HEK293 (cell line): ENCODE measurements around the gene NISCH.

Source experiments
- CTCF ChIA-PET: fragments of 350-600 bp; formaldehyde crosslinking; extraction: SDS; loops from one replicate; lab custom pipeline; 2021; ENCODE audit warnings: antibody characterized with exemption; lab: Yijun Ruan, JAX
- POLR2A ChIA-PET: fragments of 300-600 bp; formaldehyde crosslinking; extraction: SDS; loops from one replicate; lab custom pipeline; 2020; ENCODE audit warnings: antibody characterized with exemption, inconsistent platforms; lab: Yijun Ruan, JAX
- H3K27ac ChIP-seq: fragments of 200-500 bp; sonication (Bioruptor generic); 2 replicates; pipeline ENCODE4 v1.5.1; 2014; ENCODE audit warnings: low read depth, low read length, control low read depth, inconsistent platforms; ENCODE audit errors: extremely low read depth
- H3K36me3 ChIP-seq, 2 experiments: fragments of 200-500 bp in 1 of 2; sonication (Bioruptor generic) in 1 of 2; 1 replicate in 1 of 2; 2 replicates in 1 of 2; pipeline ENCODE4 v1.5.1; 2014 to 2017; ENCODE audit warnings: inconsistent platforms in 2 of 2, low read length in 2 of 2; ENCODE audit not compliant: control insufficient read depth in 2 of 2, insufficient read depth in 1 of 2
- H3K4me1 ChIP-seq: fragments of 200-500 bp; sonication (Bioruptor generic); 2 replicates; pipeline ENCODE4 v1.5.1; 2014; ENCODE audit warnings: mild to moderate bottlenecking, low read length, inconsistent platforms; ENCODE audit not compliant: control insufficient read depth, insufficient read depth
- H3K4me3 ChIP-seq: 2 replicates; pipeline ENCODE4 v1.5.1; 2011; ENCODE audit warnings: low read depth, mild to moderate bottlenecking, control low read depth, low read length, moderate library complexity
- H3K9me3 ChIP-seq: fragments of 200-500 bp; sonication (Bioruptor generic); 2 replicates; pipeline ENCODE4 v1.5.1; 2014; ENCODE audit warnings: low read depth, low read length, inconsistent platforms; ENCODE audit not compliant: control insufficient read depth, insufficient read depth
- GLIS2 ChIP-seq: fragments of 450-650 bp; formaldehyde crosslinking; IDR thresholded peaks from 2 replicates; pipeline ENCODE4 v1.5.1; 2016; ENCODE audit warnings: missing biosample characterization, missing genetic modification characterization
- MEIS1 ChIP-seq: sonication (generic); formaldehyde crosslinking; IDR thresholded peaks from 2 replicates; pipeline ENCODE4 v1.8.1; 2022; ENCODE audit warnings: missing genetic modification reagents, mild to moderate bottlenecking, borderline replicate concordance
- PRDM10 ChIP-seq: fragments of 450-650 bp; formaldehyde crosslinking; IDR thresholded peaks from 2 replicates; pipeline ENCODE4 v1.5.1; 2016; ENCODE audit warnings: missing biosample characterization, missing genetic modification characterization
- SP2 ChIP-seq: fragments of 450-650 bp; formaldehyde crosslinking; IDR thresholded peaks from 2 replicates; pipeline ENCODE4 v1.5.1; 2016; ENCODE audit warnings: missing biosample characterization, missing genetic modification characterization
- ZNF132 ChIP-seq: fragments of 450-650 bp; formaldehyde crosslinking; IDR thresholded peaks from 2 replicates; pipeline ENCODE4 v1.5.1; 2017; ENCODE audit warnings: missing biosample characterization, missing genetic modification characterization, borderline replicate concordance
- ZNF19 ChIP-seq: fragments of 450-650 bp; formaldehyde crosslinking; IDR thresholded peaks from 2 replicates; pipeline ENCODE4; 2016; ENCODE audit warnings: missing biosample characterization, missing genetic modification characterization, low read depth
- ZNF214 ChIP-seq: fragments of 450-650 bp; formaldehyde crosslinking; IDR thresholded peaks from 2 replicates; pipeline ENCODE4 v1.5.1; 2017; ENCODE audit warnings: missing biosample characterization, mild to moderate bottlenecking, missing genetic modification characterization, borderline replicate concordance
- ZNF354C ChIP-seq: fragments of 450-650 bp; formaldehyde crosslinking; IDR thresholded peaks from 2 replicates; pipeline ENCODE4 v1.5.1; 2016; ENCODE audit warnings: missing biosample characterization, missing genetic modification characterization, low read depth, borderline replicate concordance
- ZNF37A ChIP-seq: fragments of 450-650 bp; IDR thresholded peaks from 2 replicates; pipeline ENCODE4 v1.5.1; 2018; ENCODE audit warnings: missing biosample characterization, missing genetic modification characterization
- ZNF398 ChIP-seq: fragments of 450-650 bp; formaldehyde crosslinking; IDR thresholded peaks from 2 replicates; pipeline ENCODE4 v1.5.1; 2017; ENCODE audit warnings: missing biosample characterization, missing genetic modification characterization
- ZNF473 ChIP-seq: fragments of 450-650 bp; formaldehyde crosslinking; IDR thresholded peaks from 2 replicates; pipeline ENCODE4 v1.5.1; 2017; ENCODE audit warnings: missing biosample characterization, missing genetic modification characterization
- ZNF514 ChIP-seq: fragments of 450-650 bp; formaldehyde crosslinking; IDR thresholded peaks from 2 replicates; pipeline ENCODE4 v1.5.1; 2016; ENCODE audit warnings: missing biosample characterization, missing genetic modification characterization
- ZNF704 ChIP-seq: fragments of 450-650 bp; formaldehyde crosslinking; IDR thresholded peaks from 2 replicates; pipeline ENCODE4 v1.5.1; 2016; ENCODE audit warnings: missing biosample characterization, missing genetic modification characterization
- TF ChIP-seq, protein P1 (sequence below): fragments of 450-650 bp; formaldehyde crosslinking; optimal IDR thresholded peaks from 2 replicates; pipeline ENCODE3; 2016; ENCODE audit warnings: missing biosample characterization, mild to moderate bottlenecking, missing genetic modification characterization
- TF ChIP-seq, protein P2 (sequence below): fragments of 450-650 bp; formaldehyde crosslinking; IDR thresholded peaks from 2 replicates; pipeline ENCODE4 v1.5.1; 2016; ENCODE audit warnings: missing biosample characterization, missing genetic modification characterization
- TF ChIP-seq, protein P3 (sequence below): fragments of 450-650 bp; formaldehyde crosslinking; IDR thresholded peaks from 2 replicates; pipeline ENCODE4; 2016; ENCODE audit warnings: missing biosample characterization, missing genetic modification characterization
- TF ChIP-seq, protein P4 (sequence below): fragments of 450-650 bp; formaldehyde crosslinking; IDR thresholded peaks from 2 replicates; pipeline ENCODE4 v1.5.1; 2016; ENCODE audit warnings: missing biosample characterization, missing genetic modification characterization

Gene NISCH

GRCh38 chr3:52443791-52444687, 11.4 kb upstream of the NISCH start:
- Histone ChIP-seq H3K4me1 (no peaks in the 10 kb centered on the region), H3K36me3 (no peaks in the 10 kb centered on the region), H3K9me3 (no peaks in the 10 kb centered on the region), H3K27ac (no peak overlapping the region), H3K4me3 (no peak overlapping the region)
- POLR2A ChIA-PET, result no interaction called here
- CTCF ChIA-PET, result interaction anchor here (1.1 to 7.9 kb wide), 2 partner anchors 17 to 32 kb away, joined by 5 to 97 read pairs; no protein-coding TSS in a partner anchor
- no peak for TF ChIP-seq ZNF132 (tag by site-specific recombination)
- TF ChIP-seq, protein P1, sequence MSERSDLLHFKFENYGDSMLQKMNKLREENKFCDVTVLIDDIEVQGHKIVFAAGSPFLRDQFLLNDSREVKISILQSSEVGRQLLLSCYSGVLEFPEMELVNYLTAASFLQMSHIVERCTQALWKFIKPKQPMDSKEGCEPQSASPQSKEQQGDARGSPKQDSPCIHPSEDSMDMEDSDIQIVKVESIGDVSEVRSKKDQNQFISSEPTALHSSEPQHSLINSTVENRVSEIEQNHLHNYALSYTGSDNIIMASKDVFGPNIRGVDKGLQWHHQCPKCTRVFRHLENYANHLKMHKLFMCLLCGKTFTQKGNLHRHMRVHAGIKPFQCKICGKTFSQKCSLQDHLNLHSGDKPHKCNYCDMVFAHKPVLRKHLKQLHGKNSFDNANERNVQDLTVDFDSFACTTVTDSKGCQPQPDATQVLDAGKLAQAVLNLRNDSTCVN (tag by site-specific recombination), result peak; percentile 9
- peak; percentile 16; the same call in 1 of the 2 replicates for TF ChIP-seq SP2 (tag by site-specific recombination)
- no peak for TF ChIP-seq MEIS1
- peak; percentile 15; the same call in 1 of the 2 replicates for TF ChIP-seq ZNF398 (tag by site-specific recombination)

- CTCF ChIA-PET, result interaction anchor here (0.7 to 7.9 kb wide), 5 partner anchors 12 to 105 kb away, joined by 3 to 97 read pairs (median 59); no protein-coding TSS in a partner anchor
- H3K9me3 ChIP-seq, result no peaks in the 10 kb centered on the region
- H3K4me1 ChIP-seq, result no peaks in the 10 kb centered on the region
- POLR2A ChIA-PET, result no interaction called here
- no peak within 1 kb of the TSS for H3K4me3 ChIP-seq
- no peaks in the 10 kb centered on the region for H3K36me3 ChIP-seq
- no peak within 1 kb of the TSS for H3K27ac ChIP-seq
- TF ChIP-seq ZNF214 (tag by site-specific recombination), result no peak
- no peak for TF ChIP-seq ZNF37A
- TF ChIP-seq, protein P2, sequence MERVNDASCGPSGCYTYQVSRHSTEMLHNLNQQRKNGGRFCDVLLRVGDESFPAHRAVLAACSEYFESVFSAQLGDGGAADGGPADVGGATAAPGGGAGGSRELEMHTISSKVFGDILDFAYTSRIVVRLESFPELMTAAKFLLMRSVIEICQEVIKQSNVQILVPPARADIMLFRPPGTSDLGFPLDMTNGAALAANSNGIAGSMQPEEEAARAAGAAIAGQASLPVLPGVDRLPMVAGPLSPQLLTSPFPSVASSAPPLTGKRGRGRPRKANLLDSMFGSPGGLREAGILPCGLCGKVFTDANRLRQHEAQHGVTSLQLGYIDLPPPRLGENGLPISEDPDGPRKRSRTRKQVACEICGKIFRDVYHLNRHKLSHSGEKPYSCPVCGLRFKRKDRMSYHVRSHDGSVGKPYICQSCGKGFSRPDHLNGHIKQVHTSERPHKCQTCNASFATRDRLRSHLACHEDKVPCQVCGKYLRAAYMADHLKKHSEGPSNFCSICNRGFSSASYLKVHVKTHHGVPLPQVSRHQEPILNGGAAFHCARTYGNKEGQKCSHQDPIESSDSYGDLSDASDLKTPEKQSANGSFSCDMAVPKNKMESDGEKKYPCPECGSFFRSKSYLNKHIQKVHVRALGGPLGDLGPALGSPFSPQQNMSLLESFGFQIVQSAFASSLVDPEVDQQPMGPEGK (tag by site-specific recombination), result no peak
- no peak for TF ChIP-seq ZNF473 (tag by site-specific recombination)
- TF ChIP-seq, protein P3, sequence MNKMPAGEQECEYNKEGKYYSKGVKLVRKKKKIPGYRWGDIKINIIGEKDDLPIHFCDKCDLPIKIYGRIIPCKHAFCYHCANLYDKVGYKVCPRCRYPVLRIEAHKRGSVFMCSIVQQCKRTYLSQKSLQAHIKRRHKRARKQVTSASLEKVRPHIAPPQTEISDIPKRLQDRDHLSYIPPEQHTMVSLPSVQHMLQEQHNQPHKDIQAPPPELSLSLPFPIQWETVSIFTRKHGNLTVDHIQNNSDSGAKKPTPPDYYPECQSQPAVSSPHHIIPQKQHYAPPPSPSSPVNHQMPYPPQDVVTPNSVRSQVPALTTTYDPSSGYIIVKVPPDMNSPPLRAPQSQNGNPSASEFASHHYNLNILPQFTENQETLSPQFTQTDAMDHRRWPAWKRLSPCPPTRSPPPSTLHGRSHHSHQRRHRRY (tag by site-specific recombination), result no peak
- no peak for TF ChIP-seq ZNF704 (tag by site-specific recombination)
- TF ChIP-seq ZNF354C (tag by site-specific recombination), result no peak
- TF ChIP-seq ZNF19 (tag by site-specific recombination), result no peak
- TF ChIP-seq ZNF514 (tag by site-specific recombination), result no peak
- peak; percentile 50 for TF ChIP-seq PRDM10 (tag by site-specific recombination)
- TF ChIP-seq GLIS2 (tag by site-specific recombination), result peak; percentile 35; the same call in 1 of the 2 replicates
- TF ChIP-seq, protein P4, sequence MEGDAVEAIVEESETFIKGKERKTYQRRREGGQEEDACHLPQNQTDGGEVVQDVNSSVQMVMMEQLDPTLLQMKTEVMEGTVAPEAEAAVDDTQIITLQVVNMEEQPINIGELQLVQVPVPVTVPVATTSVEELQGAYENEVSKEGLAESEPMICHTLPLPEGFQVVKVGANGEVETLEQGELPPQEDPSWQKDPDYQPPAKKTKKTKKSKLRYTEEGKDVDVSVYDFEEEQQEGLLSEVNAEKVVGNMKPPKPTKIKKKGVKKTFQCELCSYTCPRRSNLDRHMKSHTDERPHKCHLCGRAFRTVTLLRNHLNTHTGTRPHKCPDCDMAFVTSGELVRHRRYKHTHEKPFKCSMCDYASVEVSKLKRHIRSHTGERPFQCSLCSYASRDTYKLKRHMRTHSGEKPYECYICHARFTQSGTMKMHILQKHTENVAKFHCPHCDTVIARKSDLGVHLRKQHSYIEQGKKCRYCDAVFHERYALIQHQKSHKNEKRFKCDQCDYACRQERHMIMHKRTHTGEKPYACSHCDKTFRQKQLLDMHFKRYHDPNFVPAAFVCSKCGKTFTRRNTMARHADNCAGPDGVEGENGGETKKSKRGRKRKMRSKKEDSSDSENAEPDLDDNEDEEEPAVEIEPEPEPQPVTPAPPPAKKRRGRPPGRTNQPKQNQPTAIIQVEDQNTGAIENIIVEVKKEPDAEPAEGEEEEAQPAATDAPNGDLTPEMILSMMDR (tag by site-specific recombination), result peak; percentile 64
Measured at GRCh38 chr3:52444860-52445793, 10.3 kb upstream of the NISCH start, which contains the start of gene SEMA3G. Gene SEMA3G, minus strand, starts transcription at chr3:52445103. Its CDS starts 76 bp downstream, at chr3:52445027.
